GM23338 (cell line): ENCODE measurements around the gene PPP1R13L. TPM values are rescaled to one million over a fixed set of nuclear protein-coding genes. Genes with fewer than 3 reads are reported as not detected.

Experiments
- ATAC-seq: fragments of 200-7000 bp; cut with Tn5 transposase; 3 replicates; pipeline ENCODE4 v1.9.1; 2020
- DNase-seq: peaks from one replicate; pipeline ENCODE4 v3.0.0-alpha.2; 2015; ENCODE audit warnings: low spot score
- H2AFZ ChIP-seq: fragments of 200-600 bp; sonication (generic); 2 replicates; pipeline ENCODE4 v1.8.0; 2016; ENCODE audit warnings: antibody characterized with exemption, mild to moderate bottlenecking, moderate library complexity
- H3F3A ChIP-seq: fragments of 200-600 bp; sonication (generic); replicated peaks from 2 replicates; pipeline ENCODE4 v1.8.0; 2017; ENCODE audit warnings: antibody characterized with exemption, mixed run types, low read depth
- H3K27ac ChIP-seq: fragments of 200-600 bp; sonication (generic); 2 replicates; pipeline ENCODE4 v1.6.1; 2016; ENCODE audit warnings: low read depth
- H3K27me3 ChIP-seq: fragments of 200-600 bp; sonication (generic); 2 replicates; pipeline ENCODE4 v1.8.0; 2016; ENCODE audit warnings: mild to moderate bottlenecking, mixed run types, moderate library complexity; ENCODE audit not compliant: insufficient read depth
- H3K36me3 ChIP-seq: fragments of 200-600 bp; sonication (generic); 2 replicates; pipeline ENCODE4 v1.8.0; 2016; ENCODE audit warnings: mild to moderate bottlenecking; ENCODE audit not compliant: insufficient read depth
- H3K4me1 ChIP-seq: fragments of 200-600 bp; sonication (generic); 2 replicates; pipeline ENCODE4 v1.8.0; 2016; ENCODE audit warnings: mild to moderate bottlenecking, moderate library complexity; ENCODE audit not compliant: insufficient read depth
- H3K4me2 ChIP-seq: fragments of 200-600 bp; sonication (generic); 2 replicates; pipeline ENCODE4 v1.7.1; 2017; ENCODE audit warnings: mixed run types
- H3K4me3 ChIP-seq: fragments of 200-600 bp; sonication (generic); 2 replicates; pipeline ENCODE4 v1.6.1; 2016; ENCODE audit warnings: mixed run types
- H3K79me2 ChIP-seq: fragments of 200-600 bp; sonication (generic); replicated peaks from 2 replicates; pipeline ENCODE4 v1.8.0; 2017; ENCODE audit warnings: mild to moderate bottlenecking; ENCODE audit not compliant: insufficient read depth
- H3K9me2 ChIP-seq: fragments of 200-600 bp; sonication (generic); 2 replicates; pipeline ENCODE4 v1.8.0; 2017; ENCODE audit not compliant: insufficient read depth
- H4K20me1 ChIP-seq: fragments of 200-600 bp; sonication (generic); replicated peaks from 2 replicates; pipeline ENCODE4 v1.8.0; 2017; ENCODE audit warnings: mild to moderate bottlenecking; ENCODE audit not compliant: insufficient read depth
- H3K27ac Mint-ChIP-seq: 2 replicates; pipeline ENCODE4 v1.8.0; 2020; ENCODE audit warnings: inconsistent platforms, mild to moderate bottlenecking, moderate library complexity, mixed read lengths
- H3K27me3 Mint-ChIP-seq: 3 replicates; pipeline ENCODE4 v1.8.0; 2022; ENCODE audit warnings: low read depth, mild to moderate bottlenecking, moderate library complexity, mixed read lengths, inconsistent platforms; ENCODE audit not compliant: insufficient read depth, poor library complexity
- H3K36me3 Mint-ChIP-seq: 3 replicates; pipeline ENCODE4 v1.8.0; 2021; ENCODE audit warnings: low read depth, mild to moderate bottlenecking, inconsistent platforms, moderate library complexity, mixed read lengths
- H3K4me1 Mint-ChIP-seq: 3 replicates; pipeline ENCODE4 v1.8.0; 2020; ENCODE audit warnings: mild to moderate bottlenecking, inconsistent platforms, mixed read lengths
- H3K4me3 Mint-ChIP-seq: 3 replicates; pipeline ENCODE4 v1.8.0; 2021; ENCODE audit warnings: moderate library complexity, mild to moderate bottlenecking, inconsistent platforms, mixed read lengths
- H3K9me3 Mint-ChIP-seq: 3 replicates; pipeline ENCODE4 v1.8.0; 2020; ENCODE audit warnings: moderate library complexity, mild to moderate bottlenecking, inconsistent platforms, mixed read lengths
- CREB1 ChIP-seq: fragments of 250-450 bp; sonication (Bioruptor Pico); IDR thresholded peaks from 2 replicates; pipeline ENCODE4 v1.5.0; 2020; ENCODE audit warnings: low read depth, mild to moderate bottlenecking, moderate library complexity
- EZH2 ChIP-seq: fragments of 200-600 bp; sonication (generic); IDR thresholded peaks from one replicate; pipeline ENCODE4 v1.8.0; 2017; ENCODE audit warnings: antibody characterized with exemption, mild to moderate bottlenecking, low read depth; ENCODE audit not compliant: unreplicated experiment
- EZH2phosphoT487 ChIP-seq: fragments of 200-600 bp; sonication (generic); IDR thresholded peaks from one replicate; pipeline ENCODE4 v1.8.1; 2018; ENCODE audit warnings: antibody characterized with exemption; ENCODE audit not compliant: unreplicated experiment
- JUNB ChIP-seq: IDR thresholded peaks from one replicate; pipeline ENCODE4 v1.6.1; 2016; ENCODE audit warnings: antibody characterized with exemption; ENCODE audit not compliant: unreplicated experiment
- NANOG ChIP-seq: IDR thresholded peaks from 2 replicates; pipeline ENCODE4 v1.6.1; 2016; ENCODE audit warnings: antibody characterized with exemption, borderline replicate concordance
- POLR2AphosphoS5 ChIP-seq: IDR thresholded peaks from 2 replicates; pipeline ENCODE4 v1.6.1; 2016; ENCODE audit warnings: antibody characterized with exemption, low read depth
- STAT1 ChIP-seq: IDR thresholded peaks from one replicate; pipeline ENCODE4 v1.6.1; 2016; ENCODE audit warnings: antibody characterized with exemption; ENCODE audit not compliant: unreplicated experiment
- ZNF114 ChIP-seq: fragments of 250-450 bp; sonication (Bioruptor Pico); IDR thresholded peaks from 2 replicates; pipeline ENCODE4 v1.5.0; 2020; ENCODE audit warnings: mild to moderate bottlenecking, moderate library complexity
- ZNF331 ChIP-seq: fragments of 250-450 bp; sonication (Bioruptor Pico); IDR thresholded peaks from 2 replicates; pipeline ENCODE4 v1.5.0; 2020; ENCODE audit warnings: low read depth, mild to moderate bottlenecking, moderate library complexity
- polyA plus RNA-seq: library from polyadenylated mRNA; unstranded; fragments of >200 nt; fragmentation: Nextera tagmentation; extraction: Ambion mirVana; gene quantifications from 2 replicates; pipeline ENCODE4 v1.2.1, GENCODE V29; 2016
- total RNA-seq: library from RNA; depleted of rRNA; stranded (reverse); fragments of >200 nt; shearing (Covaris generic); gene quantifications from 2 replicates; pipeline ENCODE4 v1.2.3, GENCODE V29; 2014
- TF ChIP-seq, protein P1 (sequence below): IDR thresholded peaks from 2 replicates; pipeline ENCODE4 v1.6.1; 2016; ENCODE audit warnings: antibody characterized with exemption
- TF ChIP-seq, protein P2 (sequence below), 2 experiments: fragments of 200-600 bp in 1 of 2; sonication (generic) in 1 of 2; conservative IDR thresholded peaks; 2 replicates each; pipeline versions ENCODE4 v1.5.1 to v1.6.1; 2016 to 2017; ENCODE audit warnings: antibody characterized with exemption in 2 of 2, low read depth in 2 of 2, mild to moderate bottlenecking in 2 of 2, moderate library complexity in 1 of 2
- TF ChIP-seq, protein P3 (sequence below): IDR thresholded peaks from one replicate; pipeline ENCODE4 v1.6.1; 2018; ENCODE audit warnings: antibody characterized with exemption; ENCODE audit not compliant: unreplicated experiment
- TF ChIP-seq, protein P4 (sequence below): fragments of 250-450 bp; sonication (Bioruptor Pico); IDR thresholded peaks from 2 replicates; pipeline ENCODE4 v1.5.0; 2020; ENCODE audit warnings: mild to moderate bottlenecking, moderate library complexity

The PPP1R13L gene
- total and polyA plus RNA-seq, 2 experiments from 2014 or later = 9.6 to 15.5 TPM

DNA sequence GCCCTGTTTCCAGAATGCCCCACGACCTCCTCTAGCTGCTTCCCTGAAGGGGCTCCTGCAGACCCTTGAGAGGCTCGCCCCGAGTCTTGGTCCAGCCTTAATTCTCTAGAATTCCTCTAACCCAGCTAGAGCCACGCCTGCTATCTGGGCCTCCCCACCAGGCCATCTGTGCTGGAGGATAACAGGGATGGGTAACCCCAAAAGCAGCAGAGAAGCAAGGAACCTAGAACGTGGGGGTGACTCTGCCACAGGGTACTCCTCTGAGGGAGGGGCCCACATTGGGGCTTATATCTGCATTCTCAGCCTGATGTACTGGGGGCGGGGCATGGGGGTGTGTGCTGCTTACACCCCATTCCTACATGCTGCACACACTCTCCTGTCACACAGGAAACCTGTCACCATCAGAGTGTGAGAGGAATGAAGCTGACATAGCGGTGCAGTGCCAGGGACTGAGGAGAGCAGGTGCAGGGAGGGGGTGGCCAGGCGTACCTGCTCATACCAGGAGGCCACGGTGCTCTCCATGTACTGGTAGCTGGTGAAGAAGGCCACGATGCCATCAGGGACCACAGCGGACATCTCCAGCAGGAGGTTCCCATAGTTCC lies 50.5 kb downstream of the PPP1R13L start:
- no peak overlapping the region for H3K4me3 ChIP-seq
- H3K4me1 ChIP-seq = no peaks in the 10 kb centered on the region
- H3K79me2 ChIP-seq = no peaks in the 10 kb centered on the region
- Mint-ChIP-seq H3K36me3 (peaks cover 83% of the 10 kb centered on the region), H3K4me3 (no peak overlapping the region), H3K27ac (no peak overlapping the region), H3K27me3 (peaks cover 17% of the 10 kb centered on the region), H3K9me3 (no peaks in the 10 kb centered on the region), H3K4me1 (no peaks in the 10 kb centered on the region; the same call in 2 of the 3 replicates)
- DNase-seq = no peak
- H3K4me2 ChIP-seq = no peak overlapping the region
- no peak overlapping the region for H2AFZ ChIP-seq
- ATAC-seq = no peak
- peaks cover 31% of the 10 kb centered on the region; the same call in 1 of the 2 replicates for H3K36me3 ChIP-seq
- TF ChIP-seq EZH2 = no peak
- TF ChIP-seq NANOG = no peak
- TF ChIP-seq ZNF114 = no peak
- TF ChIP-seq, protein P1, sequence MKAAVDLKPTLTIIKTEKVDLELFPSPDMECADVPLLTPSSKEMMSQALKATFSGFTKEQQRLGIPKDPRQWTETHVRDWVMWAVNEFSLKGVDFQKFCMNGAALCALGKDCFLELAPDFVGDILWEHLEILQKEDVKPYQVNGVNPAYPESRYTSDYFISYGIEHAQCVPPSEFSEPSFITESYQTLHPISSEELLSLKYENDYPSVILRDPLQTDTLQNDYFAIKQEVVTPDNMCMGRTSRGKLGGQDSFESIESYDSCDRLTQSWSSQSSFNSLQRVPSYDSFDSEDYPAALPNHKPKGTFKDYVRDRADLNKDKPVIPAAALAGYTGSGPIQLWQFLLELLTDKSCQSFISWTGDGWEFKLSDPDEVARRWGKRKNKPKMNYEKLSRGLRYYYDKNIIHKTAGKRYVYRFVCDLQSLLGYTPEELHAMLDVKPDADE = no peak
- TF ChIP-seq, protein P2, sequence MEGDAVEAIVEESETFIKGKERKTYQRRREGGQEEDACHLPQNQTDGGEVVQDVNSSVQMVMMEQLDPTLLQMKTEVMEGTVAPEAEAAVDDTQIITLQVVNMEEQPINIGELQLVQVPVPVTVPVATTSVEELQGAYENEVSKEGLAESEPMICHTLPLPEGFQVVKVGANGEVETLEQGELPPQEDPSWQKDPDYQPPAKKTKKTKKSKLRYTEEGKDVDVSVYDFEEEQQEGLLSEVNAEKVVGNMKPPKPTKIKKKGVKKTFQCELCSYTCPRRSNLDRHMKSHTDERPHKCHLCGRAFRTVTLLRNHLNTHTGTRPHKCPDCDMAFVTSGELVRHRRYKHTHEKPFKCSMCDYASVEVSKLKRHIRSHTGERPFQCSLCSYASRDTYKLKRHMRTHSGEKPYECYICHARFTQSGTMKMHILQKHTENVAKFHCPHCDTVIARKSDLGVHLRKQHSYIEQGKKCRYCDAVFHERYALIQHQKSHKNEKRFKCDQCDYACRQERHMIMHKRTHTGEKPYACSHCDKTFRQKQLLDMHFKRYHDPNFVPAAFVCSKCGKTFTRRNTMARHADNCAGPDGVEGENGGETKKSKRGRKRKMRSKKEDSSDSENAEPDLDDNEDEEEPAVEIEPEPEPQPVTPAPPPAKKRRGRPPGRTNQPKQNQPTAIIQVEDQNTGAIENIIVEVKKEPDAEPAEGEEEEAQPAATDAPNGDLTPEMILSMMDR (conservative IDR thresholded peaks at IDR 0.05; ENCODE audit: low read depth in 2 of 2) = no peak
- no peak for TF ChIP-seq STAT1
- TF ChIP-seq, protein P3, sequence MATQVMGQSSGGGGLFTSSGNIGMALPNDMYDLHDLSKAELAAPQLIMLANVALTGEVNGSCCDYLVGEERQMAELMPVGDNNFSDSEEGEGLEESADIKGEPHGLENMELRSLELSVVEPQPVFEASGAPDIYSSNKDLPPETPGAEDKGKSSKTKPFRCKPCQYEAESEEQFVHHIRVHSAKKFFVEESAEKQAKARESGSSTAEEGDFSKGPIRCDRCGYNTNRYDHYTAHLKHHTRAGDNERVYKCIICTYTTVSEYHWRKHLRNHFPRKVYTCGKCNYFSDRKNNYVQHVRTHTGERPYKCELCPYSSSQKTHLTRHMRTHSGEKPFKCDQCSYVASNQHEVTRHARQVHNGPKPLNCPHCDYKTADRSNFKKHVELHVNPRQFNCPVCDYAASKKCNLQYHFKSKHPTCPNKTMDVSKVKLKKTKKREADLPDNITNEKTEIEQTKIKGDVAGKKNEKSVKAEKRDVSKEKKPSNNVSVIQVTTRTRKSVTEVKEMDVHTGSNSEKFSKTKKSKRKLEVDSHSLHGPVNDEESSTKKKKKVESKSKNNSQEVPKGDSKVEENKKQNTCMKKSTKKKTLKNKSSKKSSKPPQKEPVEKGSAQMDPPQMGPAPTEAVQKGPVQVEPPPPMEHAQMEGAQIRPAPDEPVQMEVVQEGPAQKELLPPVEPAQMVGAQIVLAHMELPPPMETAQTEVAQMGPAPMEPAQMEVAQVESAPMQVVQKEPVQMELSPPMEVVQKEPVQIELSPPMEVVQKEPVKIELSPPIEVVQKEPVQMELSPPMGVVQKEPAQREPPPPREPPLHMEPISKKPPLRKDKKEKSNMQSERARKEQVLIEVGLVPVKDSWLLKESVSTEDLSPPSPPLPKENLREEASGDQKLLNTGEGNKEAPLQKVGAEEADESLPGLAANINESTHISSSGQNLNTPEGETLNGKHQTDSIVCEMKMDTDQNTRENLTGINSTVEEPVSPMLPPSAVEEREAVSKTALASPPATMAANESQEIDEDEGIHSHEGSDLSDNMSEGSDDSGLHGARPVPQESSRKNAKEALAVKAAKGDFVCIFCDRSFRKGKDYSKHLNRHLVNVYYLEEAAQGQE = no peak
- no peak for TF ChIP-seq POLR2AphosphoS5
- TF ChIP-seq, protein P4, sequence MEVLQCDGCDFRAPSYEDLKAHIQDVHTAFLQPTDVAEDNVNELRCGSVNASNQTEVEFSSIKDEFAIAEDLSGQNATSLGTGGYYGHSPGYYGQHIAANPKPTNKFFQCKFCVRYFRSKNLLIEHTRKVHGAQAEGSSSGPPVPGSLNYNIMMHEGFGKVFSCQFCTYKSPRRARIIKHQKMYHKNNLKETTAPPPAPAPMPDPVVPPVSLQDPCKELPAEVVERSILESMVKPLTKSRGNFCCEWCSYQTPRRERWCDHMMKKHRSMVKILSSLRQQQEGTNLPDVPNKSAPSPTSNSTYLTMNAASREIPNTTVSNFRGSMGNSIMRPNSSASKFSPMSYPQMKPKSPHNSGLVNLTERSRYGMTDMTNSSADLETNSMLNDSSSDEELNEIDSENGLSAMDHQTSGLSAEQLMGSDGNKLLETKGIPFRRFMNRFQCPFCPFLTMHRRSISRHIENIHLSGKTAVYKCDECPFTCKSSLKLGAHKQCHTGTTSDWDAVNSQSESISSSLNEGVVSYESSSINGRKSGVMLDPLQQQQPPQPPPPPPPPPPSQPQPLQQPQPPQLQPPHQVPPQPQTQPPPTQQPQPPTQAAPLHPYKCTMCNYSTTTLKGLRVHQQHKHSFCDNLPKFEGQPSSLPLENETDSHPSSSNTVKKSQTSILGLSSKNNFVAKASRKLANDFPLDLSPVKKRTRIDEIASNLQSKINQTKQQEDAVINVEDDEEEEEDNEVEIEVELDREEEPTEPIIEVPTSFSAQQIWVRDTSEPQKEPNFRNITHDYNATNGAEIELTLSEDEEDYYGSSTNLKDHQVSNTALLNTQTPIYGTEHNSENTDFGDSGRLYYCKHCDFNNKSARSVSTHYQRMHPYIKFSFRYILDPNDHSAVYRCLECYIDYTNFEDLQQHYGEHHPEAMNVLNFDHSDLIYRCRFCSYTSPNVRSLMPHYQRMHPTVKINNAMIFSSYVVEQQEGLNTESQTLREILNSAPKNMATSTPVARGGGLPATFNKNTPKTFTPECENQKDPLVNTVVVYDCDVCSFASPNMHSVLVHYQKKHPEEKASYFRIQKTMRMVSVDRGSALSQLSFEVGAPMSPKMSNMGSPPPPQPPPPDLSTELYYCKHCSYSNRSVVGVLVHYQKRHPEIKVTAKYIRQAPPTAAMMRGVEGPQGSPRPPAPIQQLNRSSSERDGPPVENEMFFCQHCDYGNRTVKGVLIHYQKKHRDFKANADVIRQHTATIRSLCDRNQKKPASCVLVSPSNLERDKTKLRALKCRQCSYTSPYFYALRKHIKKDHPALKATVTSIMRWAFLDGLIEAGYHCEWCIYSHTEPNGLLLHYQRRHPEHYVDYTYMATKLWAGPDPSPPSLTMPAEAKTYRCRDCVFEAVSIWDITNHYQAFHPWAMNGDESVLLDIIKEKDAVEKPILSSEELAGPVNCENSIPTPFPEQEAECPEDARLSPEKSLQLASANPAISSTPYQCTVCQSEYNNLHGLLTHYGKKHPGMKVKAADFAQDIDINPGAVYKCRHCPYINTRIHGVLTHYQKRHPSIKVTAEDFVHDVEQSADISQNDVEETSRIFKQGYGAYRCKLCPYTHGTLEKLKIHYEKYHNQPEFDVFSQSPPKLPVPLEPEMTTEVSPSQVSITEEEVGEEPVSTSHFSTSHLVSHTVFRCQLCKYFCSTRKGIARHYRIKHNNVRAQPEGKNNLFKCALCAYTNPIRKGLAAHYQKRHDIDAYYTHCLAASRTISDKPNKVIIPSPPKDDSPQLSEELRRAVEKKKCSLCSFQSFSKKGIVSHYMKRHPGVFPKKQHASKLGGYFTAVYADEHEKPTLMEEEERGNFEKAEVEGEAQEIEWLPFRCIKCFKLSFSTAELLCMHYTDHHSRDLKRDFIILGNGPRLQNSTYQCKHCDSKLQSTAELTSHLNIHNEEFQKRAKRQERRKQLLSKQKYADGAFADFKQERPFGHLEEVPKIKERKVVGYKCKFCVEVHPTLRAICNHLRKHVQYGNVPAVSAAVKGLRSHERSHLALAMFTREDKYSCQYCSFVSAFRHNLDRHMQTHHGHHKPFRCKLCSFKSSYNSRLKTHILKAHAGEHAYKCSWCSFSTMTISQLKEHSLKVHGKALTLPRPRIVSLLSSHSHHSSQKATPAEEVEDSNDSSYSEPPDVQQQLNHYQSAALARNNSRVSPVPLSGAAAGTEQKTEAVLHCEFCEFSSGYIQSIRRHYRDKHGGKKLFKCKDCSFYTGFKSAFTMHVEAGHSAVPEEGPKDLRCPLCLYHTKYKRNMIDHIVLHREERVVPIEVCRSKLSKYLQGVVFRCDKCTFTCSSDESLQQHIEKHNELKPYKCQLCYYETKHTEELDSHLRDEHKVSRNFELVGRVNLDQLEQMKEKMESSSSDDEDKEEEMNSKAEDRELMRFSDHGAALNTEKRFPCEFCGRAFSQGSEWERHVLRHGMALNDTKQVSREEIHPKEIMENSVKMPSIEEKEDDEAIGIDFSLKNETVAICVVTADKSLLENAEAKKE (CRISPR knock-in tag) = no peak
- no peak for TF ChIP-seq CREB1 (CRISPR knock-in tag)
- no peak for TF ChIP-seq ZNF331 (CRISPR knock-in tag)
- no peak for TF ChIP-seq EZH2phosphoT487
- TF ChIP-seq JUNB = no peak
- no peak overlapping the region for H3K27ac ChIP-seq
- H4K20me1 ChIP-seq = peaks cover 7% of the 10 kb centered on the region
- no peaks in the 10 kb centered on the region for H3K27me3 ChIP-seq
- no peaks in the 10 kb centered on the region for H3F3A ChIP-seq
- no peaks in the 10 kb centered on the region for H3K9me2 ChIP-seq
